Measurements from ENCODE around the gene INTS4. TPM values are rescaled to one million over a fixed set of nuclear protein-coding genes. Genes with fewer than 3 reads are reported as not detected.
"Not testable (repeated sequence)": the region's sequence is repeated elsewhere in the genome, so short reads cannot be mapped to it uniquely, and the experiment has no call there.

INTS4 gene
- total and polyA plus RNA-seq, 2 donors, result 31.2 to 38.3 TPM

DNA sequence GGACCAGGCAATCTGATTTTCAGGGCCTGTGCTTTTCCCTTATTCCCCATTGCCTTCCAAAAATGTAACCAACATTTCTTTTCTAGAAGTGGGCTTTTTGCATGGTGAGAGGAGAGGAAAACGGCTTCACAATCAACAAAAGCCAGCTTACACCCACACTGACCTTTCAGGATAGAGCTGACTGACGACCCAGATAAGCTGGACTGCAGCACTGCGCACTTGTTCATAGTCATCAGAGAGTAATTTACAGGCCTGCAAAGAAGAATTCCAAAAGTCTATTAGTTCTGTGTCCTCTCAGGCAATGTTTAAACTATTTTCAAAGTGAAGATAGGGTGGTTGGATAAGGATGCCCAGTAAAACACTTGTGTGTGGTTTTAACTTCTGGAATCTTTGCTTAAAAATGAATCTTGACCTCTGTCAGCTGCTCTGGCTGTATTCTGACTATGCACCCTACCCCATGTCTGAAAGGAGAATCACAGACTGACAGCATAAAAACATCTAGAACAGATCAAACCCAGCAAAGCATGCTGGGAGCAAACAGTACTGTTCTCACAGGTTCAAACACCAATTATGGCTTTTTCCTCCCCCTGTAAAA is 35.8 kb downstream of the INTS4 start:
- H3K27me3 ChIP-seq (ENCODE audit: control insufficient read depth in 2 of 2, insufficient read depth in 1 of 2, low read length in 1 of 2); H3K27ac ChIP-seq (ENCODE audit: low read depth in 1 of 2, low read length in 1 of 2); H3K4me1 ChIP-seq (ENCODE audit: control insufficient read depth in 2 of 2, insufficient read depth in 2 of 2, low read length in 2 of 2); H3K4me3 ChIP-seq (ENCODE audit: low read length in 2 of 2); H3K9me3 ChIP-seq (ENCODE audit: control insufficient read depth in 2 of 2, insufficient read depth in 1 of 2, low read length in 1 of 2); DNase-seq (ENCODE audit: low read depth in 6 of 9, low spot score in 9 of 9): not testable (repeated sequence)
- WGBS, result 96% methylated on average over 3 of the region's 3 CpGs
- peaks cover 21 to 29% of the 10 kb centered on the region in 2 donors for H3K36me3 ChIP-seq (ENCODE audit: control insufficient read depth in 2 of 2, insufficient read depth in 2 of 2, low read length in 1 of 2)

- WGBS, result 98% methylated on average over 1 of the region's 1 CpG
- H3K4me1 ChIP-seq (ENCODE audit: control insufficient read depth in 2 of 2, insufficient read depth in 2 of 2, low read length in 2 of 2); DNase-seq (ENCODE audit: low read depth in 6 of 9, low spot score in 9 of 9); H3K4me3 ChIP-seq (ENCODE audit: low read length in 2 of 2); H3K27ac ChIP-seq (ENCODE audit: low read depth in 1 of 2, low read length in 1 of 2); H3K9me3 ChIP-seq (ENCODE audit: control insufficient read depth in 2 of 2, insufficient read depth in 1 of 2, low read length in 1 of 2); H3K27me3 ChIP-seq (ENCODE audit: control insufficient read depth in 2 of 2, insufficient read depth in 1 of 2, low read length in 1 of 2); H3K36me3 ChIP-seq (ENCODE audit: control insufficient read depth in 2 of 2, insufficient read depth in 2 of 2, low read length in 1 of 2): not testable (repeated sequence)
These were observed 51.2 kb downstream of the INTS4 start for GRCh38 chr11:77943296-77943695.

- not testable (repeated sequence) for H3K9me3 ChIP-seq (ENCODE audit: control insufficient read depth in 2 of 2, insufficient read depth in 1 of 2, low read length in 1 of 2); H3K27ac ChIP-seq (ENCODE audit: low read depth in 1 of 2, low read length in 1 of 2); DNase-seq (ENCODE audit: low read depth in 6 of 9, low spot score in 9 of 9); H3K36me3 ChIP-seq (ENCODE audit: control insufficient read depth in 2 of 2, insufficient read depth in 2 of 2, low read length in 1 of 2); H3K4me3 ChIP-seq (ENCODE audit: low read length in 2 of 2); H3K4me1 ChIP-seq (ENCODE audit: control insufficient read depth in 2 of 2, insufficient read depth in 2 of 2, low read length in 2 of 2); H3K27me3 ChIP-seq (ENCODE audit: control insufficient read depth in 2 of 2, insufficient read depth in 1 of 2, low read length in 1 of 2)
These were observed 52.0 kb downstream of the INTS4 start for GRCh38 chr11:77942465-77942864.

GRCh38 chr11:77933596-77933995 is 60.9 kb downstream of the INTS4 start:
- not testable (repeated sequence) for H3K4me1 ChIP-seq (ENCODE audit: control insufficient read depth in 2 of 2, insufficient read depth in 2 of 2, low read length in 2 of 2); H3K27ac ChIP-seq (ENCODE audit: low read depth in 1 of 2, low read length in 1 of 2); H3K4me3 ChIP-seq (ENCODE audit: low read length in 2 of 2); H3K36me3 ChIP-seq (ENCODE audit: control insufficient read depth in 2 of 2, insufficient read depth in 2 of 2, low read length in 1 of 2); DNase-seq (ENCODE audit: low read depth in 6 of 9, low spot score in 9 of 9); H3K27me3 ChIP-seq (ENCODE audit: control insufficient read depth in 2 of 2, insufficient read depth in 1 of 2, low read length in 1 of 2); H3K9me3 ChIP-seq (ENCODE audit: control insufficient read depth in 2 of 2, insufficient read depth in 1 of 2, low read length in 1 of 2)
- WGBS, result 97% methylated on average over 24 of the region's 24 CpGs

- not testable (repeated sequence) for H3K9me3 ChIP-seq (ENCODE audit: control insufficient read depth in 2 of 2, insufficient read depth in 1 of 2, low read length in 1 of 2); H3K27ac ChIP-seq (ENCODE audit: low read depth in 1 of 2, low read length in 1 of 2); H3K4me3 ChIP-seq (ENCODE audit: low read length in 2 of 2); H3K36me3 ChIP-seq (ENCODE audit: control insufficient read depth in 2 of 2, insufficient read depth in 2 of 2, low read length in 1 of 2); DNase-seq (ENCODE audit: low read depth in 6 of 9, low spot score in 9 of 9); H3K27me3 ChIP-seq (ENCODE audit: control insufficient read depth in 2 of 2, insufficient read depth in 1 of 2, low read length in 1 of 2); H3K4me1 ChIP-seq (ENCODE audit: control insufficient read depth in 2 of 2, insufficient read depth in 2 of 2, low read length in 2 of 2)
- 94% methylated on average over 3 of the region's 3 CpGs for WGBS
These were observed 63.9 kb downstream of the INTS4 start for GRCh38 chr11:77930334-77931208.

- DNase-seq (ENCODE audit: low read depth in 6 of 9, low spot score in 9 of 9); H3K36me3 ChIP-seq (ENCODE audit: control insufficient read depth in 2 of 2, insufficient read depth in 2 of 2, low read length in 1 of 2); H3K27me3 ChIP-seq (ENCODE audit: control insufficient read depth in 2 of 2, insufficient read depth in 1 of 2, low read length in 1 of 2); H3K9me3 ChIP-seq (ENCODE audit: control insufficient read depth in 2 of 2, insufficient read depth in 1 of 2, low read length in 1 of 2); H3K27ac ChIP-seq (ENCODE audit: low read depth in 1 of 2, low read length in 1 of 2); H3K4me3 ChIP-seq (ENCODE audit: low read length in 2 of 2); H3K4me1 ChIP-seq (ENCODE audit: control insufficient read depth in 2 of 2, insufficient read depth in 2 of 2, low read length in 2 of 2): not testable (repeated sequence)
- WGBS, result no CpG with 5 or more reads among the region's 2 CpGs
These were observed 76.8 kb downstream of the INTS4 start for GRCh38 chr11:77917713-77918112.

- H3K27ac ChIP-seq (ENCODE audit: low read depth in 1 of 2, low read length in 1 of 2); H3K4me1 ChIP-seq (ENCODE audit: control insufficient read depth in 2 of 2, insufficient read depth in 2 of 2, low read length in 2 of 2); H3K9me3 ChIP-seq (ENCODE audit: control insufficient read depth in 2 of 2, insufficient read depth in 1 of 2, low read length in 1 of 2); H3K27me3 ChIP-seq (ENCODE audit: control insufficient read depth in 2 of 2, insufficient read depth in 1 of 2, low read length in 1 of 2); H3K4me3 ChIP-seq (ENCODE audit: low read length in 2 of 2); DNase-seq (ENCODE audit: low read depth in 6 of 9, low spot score in 9 of 9); H3K36me3 ChIP-seq (ENCODE audit: control insufficient read depth in 2 of 2, insufficient read depth in 2 of 2, low read length in 1 of 2): not testable (repeated sequence)
- WGBS, result 88% methylated on average over 4 of the region's 4 CpGs
These were observed 80.1 kb downstream of the INTS4 start for GRCh38 chr11:77914307-77914791.

- H3K27me3 ChIP-seq (ENCODE audit: control insufficient read depth in 2 of 2, insufficient read depth in 1 of 2, low read length in 1 of 2); H3K4me1 ChIP-seq (ENCODE audit: control insufficient read depth in 2 of 2, insufficient read depth in 2 of 2, low read length in 2 of 2); H3K36me3 ChIP-seq (ENCODE audit: control insufficient read depth in 2 of 2, insufficient read depth in 2 of 2, low read length in 1 of 2); H3K27ac ChIP-seq (ENCODE audit: low read depth in 1 of 2, low read length in 1 of 2); H3K4me3 ChIP-seq (ENCODE audit: low read length in 2 of 2); H3K9me3 ChIP-seq (ENCODE audit: control insufficient read depth in 2 of 2, insufficient read depth in 1 of 2, low read length in 1 of 2); DNase-seq (ENCODE audit: low read depth in 6 of 9, low spot score in 9 of 9): not testable (repeated sequence)
- WGBS, result 95% methylated on average over 4 of the region's 4 CpGs
These were observed 80.7 kb downstream of the INTS4 start for GRCh38 chr11:77913608-77914306.

DNA sequence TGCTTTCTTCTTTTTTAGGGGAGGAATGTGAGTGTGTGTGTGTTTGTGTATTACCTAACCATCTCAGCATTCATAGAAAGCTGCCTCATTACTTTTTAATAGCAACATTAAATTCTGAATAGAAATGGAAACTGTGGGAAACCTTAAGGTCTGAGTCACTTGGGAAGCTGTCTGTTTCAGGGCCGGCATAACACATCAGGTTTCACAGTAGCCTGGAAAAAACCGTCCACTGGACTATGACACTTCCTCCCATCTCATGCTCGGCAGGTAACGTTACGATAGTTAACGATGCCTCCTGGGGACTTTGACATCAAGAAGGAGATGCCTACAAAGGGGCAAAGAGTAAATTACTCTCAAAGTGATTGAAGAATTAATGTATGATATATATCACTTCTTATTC is 83.6 kb downstream of the INTS4 start:
- not testable (repeated sequence) for H3K9me3 ChIP-seq (ENCODE audit: control insufficient read depth in 2 of 2, insufficient read depth in 1 of 2, low read length in 1 of 2); H3K27ac ChIP-seq (ENCODE audit: low read depth in 1 of 2, low read length in 1 of 2); H3K4me1 ChIP-seq (ENCODE audit: control insufficient read depth in 2 of 2, insufficient read depth in 2 of 2, low read length in 2 of 2); DNase-seq (ENCODE audit: low read depth in 6 of 9, low spot score in 9 of 9); H3K36me3 ChIP-seq (ENCODE audit: control insufficient read depth in 2 of 2, insufficient read depth in 2 of 2, low read length in 1 of 2); H3K27me3 ChIP-seq (ENCODE audit: control insufficient read depth in 2 of 2, insufficient read depth in 1 of 2, low read length in 1 of 2); H3K4me3 ChIP-seq (ENCODE audit: low read length in 2 of 2)
- WGBS, result 95% methylated on average over 6 of the region's 6 CpGs

All from thymus (tissue), 11 donors.